Measurements from ENCODE around the gene TIPIN.
"Not testable (repeated sequence)": the region's sequence is repeated elsewhere in the genome, so short reads cannot be mapped to it uniquely, and the experiment has no call there.

TIPIN gene

GRCh38 chr15:66356359-66357236, at the start of gene TIPIN:
TIPIN (minus strand) TSS chr15:66356685; CDS start chr15:66352947, 3,738 bp downstream.
- DNase-seq (ENCODE audit: low spot score) = peak; percentile 97

GRCh38 chr15:66405615-66406014, 49.1 kb upstream of the TIPIN start:
- no peak for DNase-seq (ENCODE audit: low spot score)

- DNase-seq (ENCODE audit: low spot score) = no peak
Observed at GRCh38 chr15:66405007-66405406, 48.5 kb upstream of the TIPIN start.

- peak; percentile 66 for DNase-seq (ENCODE audit: low spot score)
Observed at GRCh38 chr15:66404532-66404931, 48.0 kb upstream of the TIPIN start.

- no peak for DNase-seq (ENCODE audit: low spot score)
Observed at GRCh38 chr15:66404122-66404521, 47.6 kb upstream of the TIPIN start.

- no peak for DNase-seq (ENCODE audit: low spot score)
Observed at GRCh38 chr15:66403323-66403722, 46.8 kb upstream of the TIPIN start.

- DNase-seq (ENCODE audit: low spot score) = no peak
Observed at GRCh38 chr15:66402761-66403284, 46.3 kb upstream of the TIPIN start.

GRCh38 chr15:66401130-66402021, 44.9 kb upstream of the TIPIN start:
- DNase-seq (ENCODE audit: low spot score) = no peak

GRCh38 chr15:66400351-66400774, 43.9 kb upstream of the TIPIN start:
- DNase-seq (ENCODE audit: low spot score) = no peak

- no peak for DNase-seq (ENCODE audit: low spot score)
Observed at GRCh38 chr15:66399276-66399675, 42.8 kb upstream of the TIPIN start.

- no peak for DNase-seq (ENCODE audit: low spot score)
Observed at GRCh38 chr15:66394915-66395314, 38.4 kb upstream of the TIPIN start.

GRCh38 chr15:66394472-66394871, 38.0 kb upstream of the TIPIN start:
- no peak for DNase-seq (ENCODE audit: low spot score)

- not testable (repeated sequence) for DNase-seq (ENCODE audit: low spot score)
Observed at GRCh38 chr15:66393037-66393436, 36.6 kb upstream of the TIPIN start.

GRCh38 chr15:66390678-66391077, 34.2 kb upstream of the TIPIN start:
- DNase-seq (ENCODE audit: low spot score) = no peak

GRCh38 chr15:66389859-66390381, 33.4 kb upstream of the TIPIN start:
- DNase-seq (ENCODE audit: low spot score) = no peak

GRCh38 chr15:66389098-66389858, 32.8 kb upstream of the TIPIN start:
- DNase-seq (ENCODE audit: low spot score) = no peak

GRCh38 chr15:66388576-66388975, 32.1 kb upstream of the TIPIN start:
- DNase-seq (ENCODE audit: low spot score) = no peak

- no peak for DNase-seq (ENCODE audit: low spot score)
Observed at GRCh38 chr15:66388043-66388363, 31.5 kb upstream of the TIPIN start.

GRCh38 chr15:66387163-66388042, 30.9 kb upstream of the TIPIN start:
- peak; percentile 67 for DNase-seq (ENCODE audit: low spot score)
